RWPE2 (cell line): ENCODE measurements around the gene LCE1B.

ENCODE experiments used
- ATAC-seq: fragments of 200-7000 bp; cut with Tn5 transposase; 3 replicates; pipeline ENCODE4 v1.9.1; 2021; ENCODE audit warnings: low read depth
- DNase-seq: peaks from one replicate; pipeline ENCODE4 v3.0.0-alpha.2; 2020; ENCODE audit warnings: low spot score
- H3K27ac ChIP-seq: fragments of 450-650 bp; 2 replicates; pipeline ENCODE4 v1.5.1; 2017; ENCODE audit warnings: mild to moderate bottlenecking; ENCODE audit not compliant: poor library complexity, severe bottlenecking
- H3K27me3 ChIP-seq: fragments of 250-450 bp; sonication (Bioruptor Pico); 2 replicates; pipeline ENCODE4 v1.5.1; 2021; ENCODE audit warnings: mild to moderate bottlenecking, moderate library complexity; ENCODE audit not compliant: insufficient read depth, poor library complexity, severe bottlenecking
- H3K36me3 ChIP-seq: fragments of 250-450 bp; sonication (Bioruptor Pico); 2 replicates; pipeline ENCODE4 v1.5.1; 2020; ENCODE audit warnings: low read depth, mild to moderate bottlenecking, moderate library complexity
- H3K4me1 ChIP-seq: fragments of 250-450 bp; sonication (Bioruptor Pico); 2 replicates; pipeline ENCODE4 v1.5.1; 2021; ENCODE audit warnings: mild to moderate bottlenecking, moderate library complexity; ENCODE audit not compliant: insufficient read depth, poor library complexity, severe bottlenecking
- H3K4me3 ChIP-seq: fragments of 250-450 bp; sonication (Bioruptor Pico); 2 replicates; pipeline ENCODE4 v1.5.1; 2021; ENCODE audit warnings: mild to moderate bottlenecking, moderate library complexity; ENCODE audit not compliant: severe bottlenecking
- H3K9me3 ChIP-seq: fragments of 250-450 bp; sonication (Bioruptor Pico); 2 replicates; pipeline ENCODE4 v1.5.1; 2021; ENCODE audit warnings: mild to moderate bottlenecking, moderate library complexity; ENCODE audit not compliant: severe bottlenecking
- CTCF ChIP-seq: fragments of 450-650 bp; IDR thresholded peaks from one replicate; pipeline ENCODE4 v1.5.1; 2017; ENCODE audit warnings: mild to moderate bottlenecking, moderate library complexity; ENCODE audit not compliant: poor library complexity, severe bottlenecking

Gene LCE1B

GRCh38 chr1:152777510-152778137 is 34.1 kb upstream of the LCE1B start:
- no peak overlapping the region for H3K27ac ChIP-seq
- no peaks in the 10 kb centered on the region for H3K27me3 ChIP-seq
- no peak for ATAC-seq
- no peaks in the 10 kb centered on the region for H3K36me3 ChIP-seq
- no peaks in the 10 kb centered on the region for H3K9me3 ChIP-seq
- peak; percentile 30 for TF ChIP-seq CTCF
- H3K4me3 ChIP-seq = no peak overlapping the region
- H3K4me1 ChIP-seq = no peaks in the 10 kb centered on the region
- no peak for DNase-seq

- ATAC-seq (peak; percentile 51; the same call in 2 of the 3 replicates), DNase-seq (no peak)
- no peaks in the 10 kb centered on the region for H3K9me3 ChIP-seq
- H3K4me1 ChIP-seq = peaks cover 8% of the 10 kb centered on the region
- H3K36me3 ChIP-seq = no peaks in the 10 kb centered on the region
- H3K4me3 ChIP-seq = no peak overlapping the region
- H3K27me3 ChIP-seq = no peaks in the 10 kb centered on the region
- TF ChIP-seq CTCF = no peak
- no peak overlapping the region for H3K27ac ChIP-seq
Observed at GRCh38 chr1:152783095-152783494, 28.7 kb upstream of the LCE1B start.

- Histone ChIP-seq H3K27me3 (no peaks in the 10 kb centered on the region), H3K36me3 (no peaks in the 10 kb centered on the region), H3K27ac (no peak within 1 kb of the TSS), H3K4me3 (no peak within 1 kb of the TSS), H3K9me3 (no peaks in the 10 kb centered on the region), H3K4me1 (peaks cover 8% of the 10 kb centered on the region)
- peak; percentile 72 for DNase-seq
- peak; percentile 95 for ATAC-seq
- no peak for TF ChIP-seq CTCF
Observed at GRCh38 chr1:152786077-152786476, 25.7 kb upstream of the LCE1B start, which contains the start of gene LCE1E. LCE1E (plus strand) TSS chr1:152786257; CDS start chr1:152787300, 1,043 bp downstream.

DNA sequence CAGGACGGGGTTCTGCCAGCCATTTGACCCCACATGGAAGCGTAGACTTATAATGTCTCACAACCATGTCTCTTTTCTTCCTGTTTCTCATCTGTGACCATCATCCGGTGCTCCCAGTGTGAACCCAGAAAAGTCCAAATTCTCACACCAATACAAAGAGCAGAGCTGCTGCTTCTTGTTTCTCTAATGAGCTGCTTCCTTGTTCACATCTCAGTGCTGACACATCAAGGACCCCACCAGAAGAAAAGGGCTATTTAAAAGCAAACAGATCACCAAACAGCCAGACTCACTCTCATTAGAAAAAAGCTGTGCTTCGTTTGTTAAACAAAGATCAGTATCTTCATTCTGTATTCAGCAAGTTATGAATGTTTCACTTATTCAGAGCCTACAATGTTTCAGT is 16.1 kb upstream of the LCE1B start:
- DNase-seq = no peak
- Histone ChIP-seq H3K27ac (no peak overlapping the region), H3K9me3 (no peaks in the 10 kb centered on the region), H3K4me1 (no peaks in the 10 kb centered on the region), H3K36me3 (no peaks in the 10 kb centered on the region), H3K4me3 (no peak overlapping the region), H3K27me3 (no peaks in the 10 kb centered on the region)
- no peak for TF ChIP-seq CTCF
- no peak for ATAC-seq

DNA sequence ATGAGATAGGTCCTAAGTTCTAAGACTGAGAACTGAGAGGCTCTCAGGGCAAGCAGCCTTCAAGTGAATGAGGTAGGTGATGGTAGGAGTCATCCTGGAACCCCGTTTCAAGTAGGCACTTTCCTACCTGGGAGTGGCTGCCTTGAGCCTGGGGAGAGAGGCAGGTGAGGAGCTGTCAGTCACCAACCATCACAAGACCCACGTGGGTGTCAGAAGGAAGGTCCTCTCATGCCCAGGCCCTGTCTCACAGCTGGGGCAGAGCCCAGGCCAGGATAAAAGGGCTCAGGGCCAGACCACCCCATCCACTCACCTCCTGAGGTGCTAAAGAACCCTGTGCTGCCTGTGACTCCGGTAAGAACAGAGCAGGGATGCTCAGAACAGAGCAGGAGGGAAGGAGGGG is 15.3 kb upstream of the LCE1B start, which contains the start of gene LCE1D:
Gene LCE1D (plus strand): TSS at position 301 of the 400 bp plus-strand sequence. CDS start 1,074 bp downstream, outside the sequence.
- TF ChIP-seq CTCF = no peak
- Histone ChIP-seq H3K36me3 (no peaks in the 10 kb centered on the region), H3K27ac (no peak within 1 kb of the TSS), H3K4me1 (no peaks in the 10 kb centered on the region), H3K27me3 (no peaks in the 10 kb centered on the region), H3K9me3 (no peaks in the 10 kb centered on the region), H3K4me3 (no peak within 1 kb of the TSS)
- no peak for ATAC-seq
- DNase-seq = no peak
